Measurements from ENCODE around the gene UTRN.

- no peak for TF ChIP-seq ELF4 (IDR thresholded peaks at IDR 0.05)
- TF ChIP-seq FOXA1 (IDR thresholded peaks at IDR 0.05) = no peak
- no peak for TF ChIP-seq NFRKB (IDR thresholded peaks at IDR 0.05)
- TF ChIP-seq BHLHE40 (IDR thresholded peaks at IDR 0.05; ENCODE audit: borderline replicate concordance) = no peak
- no peak for TF ChIP-seq PKNOX1 (IDR thresholded peaks at IDR 0.05)
- no peak for TF ChIP-seq ZNF384 (IDR thresholded peaks at IDR 0.05)
- no peak for TF ChIP-seq HDGF (IDR thresholded peaks at IDR 0.05; ENCODE audit: borderline replicate concordance)
- TF ChIP-seq SP1 (IDR thresholded peaks at IDR 0.05) = no peak
- TF ChIP-seq TARDBP (IDR thresholded peaks at IDR 0.05) = no peak
Measured at GRCh38 chr6:144285548-144285797, 338 bp downstream of the UTRN start.
